Colonic mucosa (tissue), 4 donors: ENCODE results near the gene GTSE1. TPM values are rescaled to one million over a fixed set of nuclear protein-coding genes. Genes with fewer than 3 reads are reported as not detected.

Experiments
- DNase-seq: peaks from one replicate; pipeline ENCODE4 v3.0.0-alpha.2; 2020
- H3K27ac ChIP-seq: fragments of 200-600 bp; one replicate; pipeline ENCODE4 v1.8.0; 2021
- H3K27me3 ChIP-seq: fragments of 200-600 bp; one replicate; pipeline ENCODE4 v1.8.0; 2021
- H3K36me3 ChIP-seq: fragments of 200-600 bp; one replicate; pipeline ENCODE4 v1.8.0; 2021
- H3K4me1 ChIP-seq: fragments of 200-600 bp; one replicate; pipeline ENCODE4 v1.8.0; 2021; ENCODE audit warnings: mild to moderate bottlenecking
- H3K4me3 ChIP-seq: fragments of 200-600 bp; one replicate; pipeline ENCODE4 v1.8.0; 2021
- H3K9ac ChIP-seq, 2 donors: one replicate each; pipeline ENCODE4 v1.7.0; 2013; ENCODE audit warnings: control low read depth in 2 of 2, low read depth in 2 of 2, low read length in 2 of 2
- H3K9me3 ChIP-seq: fragments of 200-600 bp; one replicate; pipeline ENCODE4 v1.8.0; 2021
- CTCF ChIP-seq: fragments of 200-600 bp; IDR thresholded peaks from one replicate; pipeline ENCODE4 v1.8.0; 2022; ENCODE audit warnings: antibody characterized with exemption, mild to moderate bottlenecking
- intact Hi-C: fragments of 100-400 bp; cut with DNase I; formaldehyde crosslinking; loops from one replicate; pipeline ENCODE4 v1.14.1; 2022
- total RNA-seq, 2 donors: library from RNA; stranded (reverse); fragmentation: NEBNext Ultra II Directional in 1 of 2; extraction: Animal tissue kit (Norgen Biotek cat#: 25700) in 1 of 2; gene quantifications; one replicate each; pipeline ENCODE4 v1.2.1, GENCODE V29; 2021
- donor health status: healthy.
- donor health status: DM: no; HTN: no; CAD: no.
- donor health status: DM: no; HTN: no; CAD: no.

Gene GTSE1
- total RNA-seq, 2 donors from 2014 or later = 7.8 to 38.8 TPM

- Histone ChIP-seq H3K9me3 (no peaks in the 10 kb centered on the region), H3K4me3 (no peak overlapping the region), H3K4me1 (no peaks in the 10 kb centered on the region), H3K27ac (no peak overlapping the region), H3K27me3 (no peaks in the 10 kb centered on the region), H3K36me3 (peaks cover 9% of the 10 kb centered on the region), H3K9ac (no peak overlapping the region)
- TF ChIP-seq CTCF = no peak
- intact Hi-C loops = no loop called here
- no peak for DNase-seq
These were observed 53.5 kb downstream of the GTSE1 start for GRCh38 chr22:46350121-46350520.

GRCh38 chr22:46350646-46351045 lies 54.0 kb downstream of the GTSE1 start:
- no peak overlapping the region for H3K27ac ChIP-seq
- no peak for DNase-seq
- no peak overlapping the region for H3K9ac ChIP-seq
- intact Hi-C loops = no loop called here
- no peak for TF ChIP-seq CTCF
- H3K4me1 ChIP-seq = no peaks in the 10 kb centered on the region
- H3K36me3 ChIP-seq = peaks cover 9% of the 10 kb centered on the region
- no peaks in the 10 kb centered on the region for H3K9me3 ChIP-seq
- H3K4me3 ChIP-seq = no peak overlapping the region
- no peaks in the 10 kb centered on the region for H3K27me3 ChIP-seq

GRCh38 chr22:46351131-46351735 lies 54.6 kb downstream of the GTSE1 start:
- TF ChIP-seq CTCF = no peak
- Histone ChIP-seq H3K4me3 (no peak overlapping the region), H3K27ac (no peak overlapping the region), H3K9me3 (no peaks in the 10 kb centered on the region), H3K36me3 (peaks cover 9% of the 10 kb centered on the region), H3K9ac (no peak overlapping the region), H3K27me3 (no peaks in the 10 kb centered on the region), H3K4me1 (no peaks in the 10 kb centered on the region)
- DNase-seq = no peak
- intact Hi-C loops = no loop called here

- Histone ChIP-seq H3K4me3 (no peak overlapping the region), H3K9me3 (no peaks in the 10 kb centered on the region), H3K4me1 (no peaks in the 10 kb centered on the region), H3K27me3 (no peaks in the 10 kb centered on the region), H3K36me3 (peaks cover 6% of the 10 kb centered on the region), H3K9ac (no peak overlapping the region), H3K27ac (no peak overlapping the region)
- no peak for DNase-seq
- no peak for TF ChIP-seq CTCF
- intact Hi-C loops = no loop called here
These were observed 55.1 kb downstream of the GTSE1 start for GRCh38 chr22:46351767-46352166.

GRCh38 chr22:46352276-46352675 lies 55.6 kb downstream of the GTSE1 start:
- H3K9ac ChIP-seq = no peak overlapping the region
- H3K36me3 ChIP-seq = peaks cover 5% of the 10 kb centered on the region
- intact Hi-C loops = no loop called here
- H3K27ac ChIP-seq = no peak overlapping the region
- no peak overlapping the region for H3K4me3 ChIP-seq
- no peaks in the 10 kb centered on the region for H3K4me1 ChIP-seq
- no peak for DNase-seq
- TF ChIP-seq CTCF = no peak
- H3K9me3 ChIP-seq = no peaks in the 10 kb centered on the region
- no peaks in the 10 kb centered on the region for H3K27me3 ChIP-seq
